22Rv1 (cell line): Measurements from ENCODE around the gene TRIM9.
"Not testable (repeated sequence)": the region's sequence is repeated elsewhere in the genome, so short reads cannot be mapped to it uniquely, and the experiment has no call there.

Experiments used
- CTCF ChIP-seq: fragments of 450-650 bp; IDR thresholded peaks from 2 replicates; pipeline ENCODE4 v1.5.1; 2017; ENCODE audit warnings: mild to moderate bottlenecking
- ZFX ChIP-seq: fragments of 450-650 bp; IDR thresholded peaks from 2 replicates; pipeline ENCODE4 v1.6.1; 2017; ENCODE audit warnings: antibody characterized with exemption, borderline replicate concordance

DNA sequence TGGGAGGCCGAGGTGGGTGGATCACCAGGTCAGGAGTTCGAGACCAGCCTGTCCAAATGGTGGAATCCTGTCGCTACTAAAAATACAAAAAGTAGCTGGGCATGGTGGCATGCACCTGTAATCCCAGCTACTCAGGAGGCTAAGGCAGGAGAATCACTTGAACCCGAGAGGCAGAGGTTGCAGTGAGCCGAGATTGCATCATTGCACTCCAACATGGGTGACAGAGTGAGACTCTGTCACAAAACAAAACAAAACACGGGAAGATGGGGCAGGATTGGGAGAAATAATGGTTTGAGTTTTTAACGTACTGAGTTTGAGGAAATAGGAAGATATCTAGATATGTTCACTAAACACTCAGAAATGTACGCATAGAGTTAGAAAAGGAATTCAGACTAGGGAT, 153.3 kb downstream of the TRIM9 start:
- not testable (repeated sequence) for TF ChIP-seq CTCF, ZFX
